NCI-H345 treated with DMSO at 0.1 percent for 48 hours (cell line): ENCODE results near the gene AKR7A3.
"Not testable (repeated sequence)": the region's sequence is repeated elsewhere in the genome, so short reads cannot be mapped to it uniquely, and the experiment has no call there.

Source experiments
- DNase-seq: peaks from one replicate; lab custom pipeline; 2025; ENCODE audit not compliant: unreplicated experiment; lab: John Stamatoyannopoulos, UW

The AKR7A3 gene

DNA sequence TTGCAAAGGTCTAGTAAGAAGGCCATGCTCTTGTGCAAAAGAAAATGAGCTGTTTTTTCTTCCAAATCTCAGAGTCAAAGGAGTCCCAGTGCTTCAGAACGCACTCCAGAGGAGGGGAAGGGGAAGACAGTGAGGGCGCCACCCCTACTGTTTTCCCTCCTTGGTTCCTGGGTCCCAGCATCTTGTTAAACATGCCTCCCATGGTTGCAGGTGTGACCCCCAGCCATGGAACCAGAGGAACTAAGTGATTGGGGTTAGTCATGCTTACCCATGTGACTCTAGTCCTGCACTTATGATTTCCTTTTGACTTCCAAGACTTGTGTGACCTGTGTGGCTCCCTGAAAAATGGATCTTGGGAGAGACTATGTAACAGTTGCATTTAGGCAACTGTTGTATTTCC lies 6.1 kb upstream of the AKR7A3 start:
- DNase-seq: no peak

DNA sequence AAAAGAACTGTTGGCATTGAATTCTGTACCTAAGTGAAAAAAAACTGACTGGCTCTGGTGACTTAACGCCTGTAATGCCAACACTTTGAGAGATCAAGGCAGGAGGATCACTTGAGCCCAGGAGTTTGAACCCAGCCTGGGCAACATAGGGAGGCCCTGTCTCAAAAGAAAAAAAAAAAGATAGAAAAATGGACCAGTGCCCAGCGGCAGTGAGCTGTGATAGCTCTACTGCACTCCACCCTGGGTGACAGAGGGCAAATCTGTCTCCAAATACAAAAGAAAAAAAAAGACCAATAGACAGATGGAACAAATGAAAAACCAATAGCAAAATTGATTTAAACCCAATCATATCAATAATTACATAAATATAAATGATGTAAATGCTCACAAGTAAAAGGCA lies 674 bp upstream of the AKR7A3 start:
- DNase-seq: no peak

GRCh38 chr1:19287436-19288185 lies 959 bp downstream of the AKR7A3 start:
- no peak for DNase-seq

DNA sequence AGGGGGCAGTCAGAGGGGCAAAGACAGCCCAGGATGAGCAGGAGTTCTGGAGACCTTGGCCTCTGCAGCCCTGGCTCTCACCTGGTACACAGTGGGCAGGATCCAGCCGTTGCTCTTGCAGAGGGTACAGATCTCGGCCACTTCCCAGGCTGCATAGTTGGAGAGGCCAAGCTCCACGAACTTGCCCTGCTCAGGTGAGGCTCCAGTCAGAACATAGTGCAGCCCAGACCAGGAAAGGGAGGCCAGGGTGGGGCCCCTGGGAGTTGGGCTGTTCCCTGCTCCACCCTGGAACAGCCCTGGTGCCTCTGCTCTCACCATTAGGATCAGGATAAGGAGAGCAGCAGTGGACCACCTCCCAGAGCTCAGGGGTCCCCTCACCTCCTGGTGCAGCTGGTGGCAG lies 2.8 kb downstream of the AKR7A3 start:
- DNase-seq: not testable (repeated sequence)

- not testable (repeated sequence) for DNase-seq
Measured at GRCh38 chr1:19285366-19285765, 3.2 kb downstream of the AKR7A3 start.

DNA sequence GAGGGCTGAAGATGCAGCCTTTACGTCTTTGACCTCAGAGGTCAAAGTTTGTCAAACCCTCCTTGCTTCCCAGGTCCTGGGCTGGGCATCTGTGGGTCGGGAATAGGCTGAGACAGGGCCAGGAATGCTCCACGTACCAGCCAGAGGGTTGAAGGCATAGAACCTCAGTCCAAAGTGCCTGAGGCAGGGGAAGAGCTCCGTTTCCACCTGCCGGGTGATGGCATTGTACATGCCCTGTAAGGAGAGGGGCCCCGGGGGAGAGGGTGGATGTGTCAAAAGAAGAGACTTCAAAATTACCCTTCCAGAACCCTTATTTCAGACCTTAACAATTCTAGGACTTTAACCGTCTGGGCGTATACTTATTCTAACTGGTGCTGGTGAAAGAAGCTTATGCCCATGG lies 3.7 kb downstream of the AKR7A3 start:
- no peak for DNase-seq

DNA sequence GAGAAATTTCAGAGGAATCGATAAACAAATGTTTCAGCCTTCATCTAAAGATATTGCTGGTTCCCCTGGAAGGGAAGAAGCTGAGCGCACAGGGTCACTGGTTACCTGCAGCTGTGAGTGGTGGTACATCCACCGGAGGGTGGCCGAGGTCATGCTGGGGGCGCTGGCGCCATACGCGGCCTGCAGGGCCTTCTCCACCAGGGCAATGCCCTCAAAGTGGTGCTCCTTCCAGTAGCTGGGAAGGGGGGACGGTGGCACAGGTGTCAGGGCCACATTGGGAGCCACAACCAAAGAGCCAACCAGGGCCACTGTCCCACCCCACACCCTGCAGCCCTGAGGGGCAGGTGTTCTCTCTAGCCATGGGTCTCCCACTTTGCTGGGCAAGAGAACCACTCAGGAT lies 4.7 kb downstream of the AKR7A3 start:
- DNase-seq: no peak

GRCh38 chr1:19274636-19275035 lies 13.9 kb downstream of the AKR7A3 start:
- DNase-seq: no peak

- not testable (repeated sequence) for DNase-seq
Measured at GRCh38 chr1:19273844-19274531, 14.6 kb downstream of the AKR7A3 start.

DNA sequence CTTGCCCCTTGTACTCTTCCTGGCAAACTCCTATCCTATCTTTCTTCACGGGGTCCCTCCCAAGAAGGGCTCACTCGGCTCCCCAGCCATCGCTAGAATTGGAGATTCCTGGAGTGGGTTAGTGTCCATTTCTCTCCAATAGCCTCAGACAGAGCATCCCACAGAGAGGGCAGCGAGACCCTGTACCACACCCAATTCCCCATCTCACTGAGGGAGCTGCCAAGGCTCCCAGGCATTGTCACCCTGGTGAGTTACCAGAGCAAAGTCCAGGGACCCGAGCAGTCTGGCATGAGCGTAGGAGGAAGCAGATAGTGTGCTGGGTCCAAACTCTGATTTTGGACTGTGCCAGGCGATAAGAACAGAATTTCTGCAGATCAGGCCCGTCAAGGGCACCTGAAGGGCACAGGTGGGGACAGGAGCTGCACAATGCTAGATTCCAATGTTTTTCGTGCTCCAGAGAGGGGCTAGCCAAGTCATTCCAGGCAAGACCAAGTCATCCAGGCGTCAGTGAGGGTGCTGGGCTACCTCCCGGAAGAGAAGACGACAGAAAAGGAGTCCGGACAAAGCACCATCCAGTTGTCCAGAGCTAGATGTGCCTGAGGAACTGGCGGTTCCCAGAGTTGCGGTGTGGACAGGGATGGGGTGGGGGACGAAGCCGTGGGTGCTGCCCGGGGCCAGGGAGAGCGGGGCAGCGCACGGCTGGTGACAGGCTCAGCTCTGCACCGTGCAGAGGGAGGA lies 15.3 kb downstream of the AKR7A3 start:
- DNase-seq: no peak

DNA sequence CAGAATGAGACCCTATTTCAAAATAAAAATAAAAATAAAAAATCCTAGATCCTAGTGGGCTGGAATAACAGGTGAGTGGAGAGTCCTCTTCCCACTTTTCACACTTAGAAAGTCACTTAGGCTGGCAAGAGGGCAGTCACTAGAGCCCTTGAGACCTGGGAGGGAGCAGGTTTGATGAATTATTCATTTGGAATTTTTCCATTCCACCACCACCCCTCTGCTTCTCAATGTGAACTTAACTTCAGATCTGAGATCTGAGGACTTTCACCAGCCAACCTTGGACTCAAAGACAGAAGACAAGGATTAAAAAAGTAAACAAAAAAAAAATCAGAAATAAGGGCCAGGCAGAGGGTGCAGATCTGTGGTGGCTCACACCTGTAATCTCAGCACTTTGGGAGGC lies 16.5 kb downstream of the AKR7A3 start:
- DNase-seq: no peak

GRCh38 chr1:19270343-19270730 lies 18.2 kb downstream of the AKR7A3 start:
- not testable (repeated sequence) for DNase-seq

- DNase-seq: not testable (repeated sequence)
Measured at GRCh38 chr1:19269427-19270342, 18.9 kb downstream of the AKR7A3 start.

DNA sequence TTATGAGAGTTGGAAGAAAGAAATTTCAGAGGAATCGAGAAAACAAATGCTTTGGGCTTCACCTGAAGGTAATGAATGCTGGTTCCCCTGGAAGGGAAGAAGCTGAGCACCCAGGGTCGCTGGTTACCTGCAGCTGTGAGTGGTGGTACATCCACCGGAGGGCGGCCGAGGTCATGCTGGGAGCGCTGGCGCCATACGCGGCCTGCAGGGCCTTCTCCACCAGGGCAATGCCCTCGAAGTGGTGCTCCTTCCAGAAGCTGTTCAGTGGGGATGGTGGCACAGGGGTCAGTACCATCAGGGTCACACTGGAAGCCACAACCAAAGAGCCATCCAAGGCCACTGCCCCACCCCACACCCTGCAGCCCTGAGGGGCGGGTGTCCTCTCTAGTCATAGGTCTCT lies 20.1 kb downstream of the AKR7A3 start:
- no peak for DNase-seq

DNA sequence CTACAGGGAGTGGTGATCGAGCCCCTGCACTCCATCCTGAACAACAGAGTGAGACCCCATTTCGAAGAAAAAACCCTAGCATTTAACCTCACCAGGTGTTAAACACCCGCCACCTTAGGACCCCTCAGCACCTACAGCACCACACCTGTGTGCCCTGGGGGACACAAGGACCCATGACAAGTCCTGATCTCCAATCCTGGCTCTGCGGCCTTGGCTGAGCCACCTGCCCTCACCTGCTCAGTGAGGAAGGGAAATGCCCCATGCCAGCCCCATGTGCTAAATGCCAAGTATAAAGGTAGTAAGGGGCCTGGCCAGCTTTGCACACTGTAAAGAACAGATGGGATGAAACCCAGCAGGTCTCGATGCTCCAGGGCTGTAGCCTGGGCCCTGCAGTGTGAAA lies 25.8 kb downstream of the AKR7A3 start:
- no peak for DNase-seq

- no peak for DNase-seq
Measured at GRCh38 chr1:19262047-19262446, 26.5 kb downstream of the AKR7A3 start.

GRCh38 chr1:19260211-19261138 lies 28.1 kb downstream of the AKR7A3 start:
- DNase-seq: no peak

GRCh38 chr1:19258353-19258752 lies 30.2 kb downstream of the AKR7A3 start:
- DNase-seq: no peak

DNA sequence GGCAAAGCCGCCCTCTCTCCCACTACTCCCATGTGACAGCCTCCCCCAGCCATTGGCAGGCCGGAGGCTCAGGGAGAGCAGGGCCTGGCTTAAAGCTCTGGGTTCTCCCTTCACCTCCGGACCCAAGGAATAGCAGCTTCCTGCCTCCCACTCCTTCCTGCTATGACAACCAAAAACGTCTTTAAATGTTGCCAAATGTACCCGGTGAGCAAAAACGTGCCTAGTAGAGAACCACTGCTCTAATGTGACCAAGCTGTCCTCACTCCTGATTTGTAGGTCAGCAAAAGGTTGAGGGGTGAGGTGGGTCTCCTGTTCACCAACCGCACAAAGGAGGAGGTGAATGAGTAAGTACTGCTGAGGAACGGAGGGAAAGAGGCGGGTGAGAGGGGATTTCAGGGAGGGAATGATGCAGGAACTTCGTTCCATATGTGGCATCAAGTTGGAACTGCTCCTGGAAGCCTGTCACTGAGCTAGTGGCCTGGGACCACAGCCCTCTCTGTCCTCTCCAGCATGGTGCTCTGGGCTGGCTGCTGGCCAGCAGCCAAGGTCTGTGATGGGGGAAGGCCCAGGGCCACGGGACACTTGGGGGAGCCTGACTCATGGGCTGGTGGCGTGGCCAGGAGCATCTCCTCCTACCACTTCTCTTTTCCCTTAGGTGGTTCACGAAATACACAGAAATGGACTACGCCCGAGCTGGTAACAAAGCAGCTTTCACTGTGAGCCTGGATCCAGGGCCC lies 31.2 kb downstream of the AKR7A3 start:
- no peak for DNase-seq
